Astrocyte of the hippocampus (primary cell): ENCODE measurements around the gene TLCD1.
"Not testable (repeated sequence)": the region's sequence is repeated elsewhere in the genome, so short reads cannot be mapped to it uniquely, and the experiment has no call there.

Experiments
- DNase-seq: peaks from one replicate; pipeline ENCODE4 v3.0.0; 2011; ENCODE audit warnings: low read depth, low spot score

TLCD1 gene

DNA sequence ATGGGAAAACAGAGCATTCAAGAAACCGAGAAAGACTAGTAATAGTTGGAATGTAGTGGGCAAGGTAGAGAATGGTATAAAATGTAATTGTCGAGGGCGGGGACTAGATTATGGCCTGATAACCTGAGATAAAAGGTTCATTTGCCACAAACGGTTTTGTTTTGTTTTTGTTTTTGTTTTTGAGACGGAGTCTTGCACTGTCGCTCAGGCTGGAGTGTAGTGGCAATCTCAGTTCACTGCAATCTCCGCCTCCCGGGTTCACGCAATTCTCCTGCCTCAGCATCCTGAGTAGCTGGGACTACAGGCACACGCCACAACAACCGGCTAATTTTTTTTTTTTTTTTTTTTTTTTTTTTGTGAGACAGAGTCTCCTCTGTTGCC, 3.9 kb upstream of the TLCD1 start:
- no peak for DNase-seq

DNA sequence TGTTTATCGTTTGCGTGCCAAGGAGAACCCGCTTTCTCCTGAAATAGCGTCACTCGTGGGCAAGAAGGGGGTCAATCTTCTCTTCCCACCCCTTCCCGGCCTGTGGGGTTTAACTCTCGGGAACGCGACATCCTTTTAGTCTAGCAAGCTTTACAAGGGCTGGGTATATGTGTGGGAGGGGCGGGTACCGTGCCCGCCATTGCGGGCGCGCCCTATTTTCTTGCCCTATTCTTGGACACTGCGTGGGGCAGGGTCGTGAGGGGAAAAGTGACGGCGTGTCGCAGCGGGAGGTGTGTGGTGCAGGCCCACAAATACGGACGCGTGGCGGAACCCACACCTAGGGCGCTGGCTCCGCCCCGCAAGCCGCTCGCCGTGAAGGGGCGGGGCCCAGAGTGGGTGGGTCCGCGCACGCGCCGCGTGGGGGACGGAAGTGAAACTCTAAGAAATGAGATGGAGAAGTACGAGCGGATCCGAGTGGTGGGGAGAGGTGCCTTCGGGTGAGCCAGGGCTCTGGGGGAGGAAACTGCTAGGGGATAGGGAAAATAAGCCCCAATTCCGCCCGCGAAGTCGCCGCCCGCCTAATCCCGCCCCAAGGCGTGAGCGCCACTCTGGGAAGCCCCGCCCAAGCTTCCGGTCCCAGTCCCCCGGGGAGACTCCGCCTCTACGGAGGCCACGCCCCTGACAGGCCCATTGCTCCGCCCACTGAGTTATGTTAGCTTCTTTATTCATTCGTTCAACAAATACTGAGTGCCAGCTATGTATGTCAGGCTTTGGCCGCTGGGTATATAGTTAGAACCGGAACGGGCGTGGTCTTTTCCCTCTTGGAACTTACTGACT, 2.5 kb upstream of the TLCD1 start, which contains the start of gene NEK8:
Gene NEK8 (plus strand): TSS at position 425 of the 837 bp plus-strand sequence. CDS start 26 bp downstream, at position 451.
- DNase-seq, result peak; percentile 96

DNA sequence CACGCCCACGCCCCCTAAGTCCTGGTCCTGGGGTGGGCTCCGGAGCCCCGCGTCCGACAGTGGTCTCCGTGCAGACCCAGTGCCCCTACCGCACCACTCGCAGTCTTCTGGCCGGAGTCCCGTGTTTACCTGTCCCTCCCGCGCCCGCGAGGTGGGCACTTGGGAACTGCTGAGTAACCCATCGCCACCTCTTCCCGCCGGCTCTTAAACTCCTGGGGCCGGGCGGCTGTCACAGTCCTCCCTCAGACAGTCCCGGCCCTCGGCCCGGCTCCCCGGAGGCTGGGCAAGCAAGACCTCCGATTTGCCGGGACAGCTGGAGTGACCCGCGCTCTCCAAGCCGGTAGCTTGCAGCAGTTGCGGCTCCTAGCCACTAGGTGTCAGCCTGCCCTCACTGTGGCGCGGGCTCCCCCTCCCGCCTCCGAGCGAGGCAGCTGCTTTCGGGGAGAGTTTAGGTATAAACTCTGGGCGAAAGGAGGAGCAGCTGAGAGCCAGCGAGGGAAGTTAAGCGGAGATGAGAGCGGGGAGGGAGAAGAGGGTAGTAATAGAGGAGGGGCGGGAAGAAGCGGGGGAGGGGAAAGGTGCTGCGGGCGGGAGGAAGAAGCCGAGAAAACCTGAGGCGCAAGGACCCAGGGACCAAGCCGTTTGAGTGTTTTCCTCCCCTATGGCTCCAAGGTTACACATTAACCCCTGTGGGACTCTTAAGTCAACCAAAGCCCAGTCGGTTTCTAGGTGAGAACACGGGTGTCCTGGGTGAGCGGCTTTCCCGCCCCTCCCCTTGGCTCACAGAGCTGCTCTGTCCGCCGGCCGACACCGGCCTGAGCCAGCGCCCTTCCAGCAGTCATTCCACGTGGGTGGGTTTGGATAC, 826 bp upstream of the TLCD1 start:
- DNase-seq, result peak; percentile 98

DNA sequence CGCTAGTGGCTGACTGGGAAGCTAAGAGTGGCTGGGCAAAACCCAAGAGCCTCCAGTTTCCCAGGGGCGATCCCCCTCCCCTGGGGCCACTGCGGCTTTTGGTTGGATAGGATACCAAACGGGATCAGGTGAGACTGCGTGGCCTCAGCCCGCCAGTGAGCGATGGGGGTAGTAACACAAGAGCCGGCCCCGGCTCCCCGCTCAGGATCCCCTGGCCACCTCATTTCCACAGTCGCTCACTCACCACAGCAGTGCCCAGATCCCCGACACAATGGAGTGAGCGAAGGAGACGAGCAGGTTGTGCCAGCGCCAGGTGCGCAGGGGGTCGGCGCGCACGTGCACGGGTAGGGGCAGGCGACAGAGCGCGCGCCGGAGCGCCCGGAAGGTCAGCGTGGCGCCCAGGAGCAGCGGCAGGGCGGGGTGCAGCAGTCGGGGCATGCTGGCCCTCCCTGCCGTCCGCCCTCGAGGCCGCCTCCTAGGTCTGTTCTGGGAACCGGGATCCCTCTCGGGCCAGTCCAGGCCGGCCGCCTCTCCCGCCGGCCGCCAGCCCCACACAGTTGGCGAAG, 290 bp downstream of the TLCD1 start:
- peak; percentile 83 for DNase-seq

DNA sequence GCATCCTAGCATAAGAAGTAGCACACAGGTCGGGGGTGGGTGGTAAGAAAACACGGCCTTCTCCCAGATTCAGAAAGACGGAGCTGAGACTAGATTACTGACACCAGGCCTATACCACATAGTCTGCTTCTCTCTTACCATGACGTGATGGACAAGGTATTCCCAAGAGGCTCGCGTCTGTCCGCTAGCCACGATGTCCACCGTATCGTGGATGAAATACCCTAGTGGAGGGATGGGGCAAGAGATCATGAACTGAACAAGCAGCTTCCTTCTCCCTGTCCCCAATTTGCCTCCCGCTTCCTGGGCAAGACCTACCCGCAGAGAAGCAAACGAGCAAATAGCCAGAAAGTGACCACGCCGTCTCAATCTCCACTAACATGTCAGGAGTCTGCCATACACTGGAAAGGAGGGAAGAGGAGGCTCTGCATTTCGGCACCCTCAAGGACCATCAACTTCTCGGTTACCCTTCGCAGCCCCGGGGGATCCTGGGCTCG, 820 bp downstream of the TLCD1 start:
- peak; percentile 59 for DNase-seq

DNA sequence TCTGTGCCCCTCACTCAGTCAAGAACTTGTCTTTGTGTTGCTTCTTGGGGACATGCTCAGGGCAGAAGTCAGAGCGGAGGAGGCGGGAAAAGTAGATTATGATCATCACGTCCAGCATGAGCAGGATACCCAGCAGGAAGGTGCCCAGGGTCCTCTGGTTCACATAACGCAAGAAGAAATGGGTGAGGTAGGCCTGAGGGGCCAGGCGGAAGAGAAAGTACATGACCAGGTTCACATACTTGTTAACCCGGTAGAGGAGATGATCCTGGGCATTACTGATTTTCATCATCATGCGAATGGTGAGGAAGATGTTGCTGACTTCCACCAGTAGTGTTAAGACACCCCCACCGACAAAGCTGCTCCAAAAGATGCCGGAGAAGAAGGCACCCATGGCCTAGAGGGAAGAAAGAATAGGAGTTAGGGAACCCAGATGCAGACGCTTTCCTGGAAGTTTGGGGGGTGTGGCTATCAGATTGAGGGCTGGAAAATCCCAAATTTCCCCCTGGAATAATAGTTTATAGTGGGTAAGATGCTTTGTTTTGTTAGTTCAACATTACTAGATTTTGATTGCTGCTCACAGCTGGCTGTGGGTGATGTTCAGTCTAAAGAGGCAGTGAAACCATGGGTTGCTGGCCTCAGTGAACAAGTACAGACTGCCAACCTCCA, 1.4 kb downstream of the TLCD1 start:
- no peak for DNase-seq

DNA sequence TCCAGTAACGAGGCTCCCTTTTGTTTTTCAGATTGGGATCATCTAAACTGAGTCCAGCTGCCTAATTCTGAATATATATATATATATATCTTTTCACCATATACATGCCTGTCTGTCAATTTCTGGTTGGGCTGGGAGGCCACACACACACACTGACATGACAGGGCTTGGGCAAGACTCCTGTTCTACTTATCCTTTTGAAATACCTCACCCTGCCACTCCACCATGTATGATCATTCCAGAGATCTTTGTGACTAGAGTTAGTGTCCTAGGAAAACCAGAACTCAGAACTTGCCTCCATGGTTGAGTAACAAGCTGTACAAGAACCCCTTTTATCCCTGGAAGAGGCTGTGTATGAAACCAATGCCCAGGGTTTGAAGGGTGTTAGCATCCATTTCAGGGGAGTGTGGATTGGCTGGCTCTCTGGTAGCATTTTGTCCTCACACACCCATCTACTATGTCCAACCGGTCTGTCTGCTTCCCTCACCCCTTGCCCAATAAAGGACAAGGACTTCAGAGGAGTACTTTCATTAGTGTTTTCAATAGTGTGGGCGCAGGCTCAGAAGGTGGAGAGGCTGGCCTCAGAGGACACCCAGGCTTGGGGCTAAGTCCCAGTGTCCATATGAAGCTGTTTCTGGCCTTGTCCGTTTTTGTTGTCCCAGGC, 2.1 kb downstream of the TLCD1 start:
- DNase-seq, result not testable (repeated sequence)

DNA sequence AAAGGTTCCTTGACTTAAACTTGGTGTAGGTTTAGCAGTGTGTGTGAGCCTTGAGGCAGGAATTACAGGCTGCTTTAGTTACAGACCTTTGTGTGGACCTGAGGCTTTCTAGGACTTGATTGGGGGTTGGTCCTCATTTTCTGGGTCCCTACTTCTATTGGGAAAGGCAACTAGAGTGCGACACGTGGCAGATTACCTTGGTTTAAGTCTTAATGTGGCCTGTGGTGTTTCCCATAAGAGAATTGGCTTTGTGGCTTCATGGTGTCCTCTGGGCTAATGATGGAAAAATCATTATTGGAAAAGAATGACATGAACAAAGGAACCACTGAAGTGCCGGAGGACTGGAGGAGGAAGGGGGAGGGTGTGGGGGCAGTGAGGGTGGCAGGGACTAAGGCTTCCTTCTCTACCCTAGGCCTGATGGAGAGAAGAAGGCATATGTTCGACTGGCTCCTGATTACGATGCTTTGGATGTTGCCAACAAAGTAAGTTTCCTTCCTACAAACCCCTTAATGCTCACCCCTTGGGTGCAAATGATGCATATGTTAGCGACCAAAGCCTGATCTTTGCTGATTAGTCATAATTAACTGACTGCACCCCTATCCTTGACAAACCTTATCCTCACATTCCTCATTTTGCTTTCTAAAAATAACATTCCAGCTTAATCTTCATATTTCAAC, 2.7 kb downstream of the TLCD1 start:
- no peak for DNase-seq

DNA sequence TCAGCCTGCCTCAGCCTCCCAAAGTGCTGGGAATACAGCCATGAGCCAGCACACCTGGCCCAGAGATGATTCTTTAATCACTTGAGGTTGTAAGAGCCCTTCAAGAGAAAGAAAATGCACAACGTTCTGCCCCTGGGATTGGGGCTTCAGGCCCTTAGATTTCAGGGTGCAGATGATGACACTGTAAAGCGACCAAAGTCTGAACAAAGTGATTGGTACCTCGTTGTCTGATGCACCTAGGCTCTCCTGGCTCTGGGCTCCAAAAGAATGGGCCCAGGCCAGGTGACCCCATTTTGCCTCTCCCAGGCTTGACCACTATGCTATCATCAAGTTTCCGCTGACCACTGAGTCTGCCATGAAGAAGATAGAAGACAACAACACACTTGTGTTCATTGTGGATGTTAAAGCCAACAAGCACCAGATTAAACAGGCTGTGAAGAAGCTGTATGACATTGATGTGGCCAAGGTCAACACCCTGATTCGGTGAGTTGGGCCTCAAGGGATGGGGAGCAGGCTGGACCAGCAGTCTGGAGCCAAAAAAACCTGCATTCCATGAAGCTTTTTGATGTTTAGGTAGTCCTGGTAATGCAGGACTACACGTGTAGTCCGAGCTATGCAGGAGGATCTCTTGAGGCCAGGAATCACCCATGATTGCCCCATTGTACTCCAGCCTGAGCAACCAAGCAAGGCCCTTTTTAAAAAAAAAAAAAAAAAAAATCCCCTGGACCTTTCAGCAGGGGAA, 3.4 kb downstream of the TLCD1 start:
- DNase-seq, result no peak

DNA sequence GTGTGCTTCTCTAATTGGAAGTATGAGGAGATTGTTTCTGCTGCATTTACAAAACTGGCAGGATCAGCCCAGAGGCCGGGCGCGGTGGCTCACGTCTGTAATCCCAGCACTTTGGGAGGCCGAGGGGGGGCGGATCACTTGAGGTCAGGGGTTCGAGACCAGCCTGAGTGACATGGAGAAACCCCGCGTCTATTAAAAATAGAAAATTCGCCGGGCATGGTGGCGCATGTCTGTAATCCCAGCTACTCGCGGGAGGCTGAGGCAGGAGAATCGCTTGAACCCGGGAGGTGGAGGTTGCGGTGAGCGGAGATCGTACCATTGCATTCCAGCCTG, 5.1 kb downstream of the TLCD1 start:
- not testable (repeated sequence) for DNase-seq

DNA sequence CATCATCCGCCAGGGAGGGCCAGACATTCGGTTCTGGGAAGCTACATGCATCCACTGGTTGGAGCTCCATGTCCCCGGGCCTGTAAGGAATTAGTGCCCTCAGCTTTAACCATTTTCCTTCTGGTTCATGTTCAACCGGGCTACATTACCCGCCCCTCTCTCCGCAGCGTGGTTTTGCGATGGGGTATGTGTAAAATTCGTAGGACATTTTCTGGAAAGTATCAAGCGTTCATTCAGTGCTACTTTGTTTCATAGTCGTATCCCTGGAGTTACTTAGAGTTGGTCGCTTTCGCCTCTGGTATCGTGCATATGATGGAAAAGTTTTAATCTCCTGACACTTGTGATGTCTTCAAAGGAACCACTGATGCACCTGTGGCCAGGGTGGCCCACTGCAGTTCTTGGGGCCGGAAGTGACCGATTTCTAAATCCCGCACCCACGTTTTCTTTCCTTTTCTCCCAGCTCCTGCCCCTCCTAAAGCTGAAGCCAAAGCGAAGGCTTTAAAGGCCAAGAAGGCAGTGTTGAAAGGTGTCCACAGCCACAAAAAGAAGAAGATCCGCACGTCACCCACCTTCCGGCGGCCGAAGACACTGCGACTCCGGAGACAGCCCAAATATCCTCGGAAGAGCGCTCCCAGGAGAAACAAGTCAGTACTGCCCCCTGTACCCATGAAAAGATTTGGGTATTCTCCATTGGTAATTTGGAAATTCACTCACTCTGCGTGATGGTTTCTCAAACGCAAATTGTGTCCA, 5.6 kb downstream of the TLCD1 start:
- DNase-seq, result no peak

DNA sequence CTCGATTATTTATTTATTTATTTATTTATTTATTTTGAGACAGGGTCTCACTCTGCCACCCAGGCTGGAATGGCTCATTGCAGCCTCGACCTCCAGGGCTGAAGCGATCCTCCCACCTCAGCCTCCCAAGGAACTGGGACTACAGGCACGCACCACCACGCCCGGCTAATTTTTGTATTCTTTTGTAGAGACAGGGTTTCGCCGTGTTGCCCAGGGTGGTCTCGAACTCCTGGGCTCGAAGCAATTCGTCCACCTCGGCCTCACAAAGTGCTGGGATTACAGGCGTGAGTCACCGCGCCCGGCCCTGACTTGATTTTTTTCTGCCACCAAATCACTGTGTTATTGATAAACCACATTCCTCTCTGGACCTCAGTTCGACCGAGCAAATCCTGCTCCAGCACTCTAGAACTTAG, 7.0 kb downstream of the TLCD1 start:
- no peak for DNase-seq

DNA sequence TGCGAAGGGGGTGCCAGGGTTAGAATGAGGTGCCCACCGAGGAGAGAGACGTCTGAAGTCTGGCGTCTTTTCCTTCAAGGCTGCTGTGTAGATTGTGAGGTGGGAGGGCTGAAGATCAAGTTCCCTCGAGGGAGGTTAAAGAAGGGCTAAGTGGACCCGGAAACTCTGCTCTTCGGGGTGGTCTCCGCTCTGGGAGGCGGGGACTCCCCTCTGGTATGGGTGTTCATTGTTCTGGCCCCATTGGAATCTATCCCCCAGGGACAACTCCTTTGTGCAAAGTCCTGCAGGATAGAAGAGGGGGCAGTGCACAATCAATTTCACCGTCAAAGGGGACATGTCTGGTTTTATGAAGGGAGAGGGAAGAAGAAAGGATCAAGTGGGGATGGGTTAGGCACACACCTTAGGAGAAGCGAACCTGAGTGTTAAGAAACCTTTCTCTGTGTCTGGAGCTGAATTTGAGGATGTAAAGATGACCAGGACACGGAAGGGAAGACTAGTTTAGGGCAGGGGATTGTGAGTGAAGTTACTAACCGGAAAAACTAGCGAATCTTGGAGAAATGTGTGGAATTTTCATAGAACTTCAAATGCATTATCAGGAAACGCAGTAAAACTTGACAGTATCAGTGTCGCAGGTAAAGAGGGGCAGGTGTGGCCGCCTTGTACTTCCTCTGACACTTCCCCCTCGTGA, 7.6 kb downstream of the TLCD1 start:
- no peak for DNase-seq

DNA sequence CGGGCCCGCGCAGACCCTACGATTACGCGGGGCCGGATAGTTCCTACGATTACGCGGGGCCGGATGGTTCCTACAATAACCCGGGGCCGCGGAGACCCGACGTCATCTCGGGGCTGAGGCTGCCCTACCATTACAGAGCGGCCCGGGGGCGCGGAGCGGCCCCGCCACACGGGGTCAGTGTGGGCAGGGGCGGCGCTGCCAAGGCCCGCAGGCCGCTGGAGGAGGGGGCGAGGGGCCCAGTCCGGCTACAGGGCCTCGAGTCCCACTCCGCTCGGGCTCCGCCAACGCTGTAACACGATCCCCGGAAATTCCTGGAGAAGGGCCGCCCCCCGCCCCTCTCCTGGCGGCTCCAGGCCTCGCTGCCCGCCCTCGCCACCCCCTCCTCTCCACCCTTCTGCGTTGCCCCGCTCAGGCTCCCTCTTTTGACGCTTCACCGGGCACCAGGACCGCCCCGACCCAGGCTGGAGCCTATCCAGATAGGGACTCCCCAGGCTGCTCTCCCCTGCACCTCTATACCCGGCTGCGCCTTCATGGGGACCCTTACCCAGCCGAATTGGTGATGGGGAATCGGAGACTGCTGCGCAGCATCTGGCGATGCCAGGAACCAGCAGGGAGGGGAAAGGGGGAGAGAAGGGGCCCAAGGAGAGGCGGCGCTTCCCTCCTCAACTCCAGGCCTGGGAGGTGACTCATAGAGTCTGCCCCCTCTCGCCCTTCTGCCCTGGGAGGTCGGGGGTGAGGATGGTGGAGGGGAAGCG, 8.3 kb downstream of the TLCD1 start, which contains the start of gene RAB34:
Gene RAB34 (minus strand): TSS at position 291 of the 755 bp plus-strand sequence. CDS start 602 bp downstream, outside the sequence.
- DNase-seq, result peak; percentile 97

DNA sequence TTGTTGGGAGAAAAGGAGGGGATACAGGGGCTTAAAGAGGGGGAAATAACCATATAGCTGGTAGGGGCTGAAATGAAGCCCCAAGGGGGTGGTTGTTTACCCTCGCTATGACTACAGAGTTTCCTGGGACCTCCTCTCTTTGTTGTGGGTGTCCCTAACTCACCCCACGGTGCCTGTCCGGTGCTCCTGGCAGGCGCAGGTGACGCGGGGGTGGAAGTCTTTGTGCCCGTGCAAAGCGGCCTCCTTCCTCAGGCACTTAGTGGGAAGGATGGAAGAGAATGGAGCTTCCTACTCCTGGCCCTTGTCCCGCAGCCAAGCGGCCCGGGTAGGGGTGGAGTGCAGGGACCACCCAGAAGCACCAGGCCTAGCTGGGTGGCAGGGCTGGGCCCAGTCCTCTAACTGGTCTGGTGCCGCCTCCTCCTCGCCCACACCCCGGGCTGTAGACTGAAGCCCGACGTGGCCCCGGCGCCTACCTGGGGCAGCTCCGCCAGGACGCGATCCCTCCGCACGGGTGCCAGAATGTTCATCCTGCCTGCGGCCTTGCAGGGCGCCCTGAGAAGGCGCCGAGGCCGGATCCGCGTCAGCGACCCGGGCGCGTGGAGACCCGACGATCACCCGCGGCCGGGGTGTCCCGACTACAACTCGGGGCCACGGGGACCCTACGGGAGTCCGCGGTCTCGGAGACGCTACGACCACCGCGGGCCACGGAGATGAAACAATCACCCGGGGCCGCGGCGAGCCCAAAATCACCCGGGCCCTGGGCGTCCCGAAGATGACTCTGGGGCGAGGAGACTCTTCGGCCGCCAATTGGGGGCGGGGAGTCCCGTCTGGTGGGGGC, 9.1 kb downstream of the TLCD1 start:
- DNase-seq, result peak; percentile 69

DNA sequence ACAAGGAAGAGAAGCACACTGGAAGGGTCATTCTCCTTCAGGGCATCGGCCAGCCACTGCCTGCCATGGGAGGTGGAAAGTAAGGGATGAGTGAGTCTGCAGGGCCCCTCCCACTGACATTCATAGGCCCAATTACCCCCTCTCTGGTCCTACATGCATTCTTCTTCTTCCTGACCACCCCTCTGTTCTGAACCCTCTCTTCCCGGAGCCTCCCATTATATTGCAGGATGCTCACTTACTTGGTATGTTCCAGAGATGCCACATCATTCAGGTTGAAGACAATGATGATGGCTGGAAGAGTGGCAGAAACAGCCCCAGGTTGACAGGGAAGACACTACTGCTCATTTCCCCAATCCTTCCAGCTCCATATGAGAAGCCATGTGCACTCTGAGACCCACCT, 10.8 kb downstream of the TLCD1 start:
- no peak for DNase-seq

DNA sequence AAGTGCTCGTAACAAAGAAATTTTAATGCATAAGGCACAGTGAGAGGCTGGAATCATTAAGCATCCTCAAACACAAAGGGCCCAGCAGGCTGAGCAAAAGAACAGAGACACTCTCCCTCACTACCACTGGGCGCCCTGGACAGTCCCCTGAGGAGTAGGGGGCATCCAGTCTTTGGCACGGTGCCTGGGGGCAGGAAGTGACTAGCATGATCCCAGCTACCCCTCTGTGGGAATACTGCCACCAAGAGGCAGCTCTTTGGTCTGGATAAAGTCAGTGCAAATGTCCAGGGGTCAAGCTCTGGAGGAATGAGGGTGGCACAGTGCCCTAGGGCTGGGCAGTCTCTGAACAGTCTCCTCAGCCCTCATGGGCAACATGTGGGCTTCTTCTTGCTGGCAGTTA, 11.8 kb downstream of the TLCD1 start:
- no peak for DNase-seq
